ENCODE measurements around the gene OGFRL1.

The OGFRL1 gene

DNA sequence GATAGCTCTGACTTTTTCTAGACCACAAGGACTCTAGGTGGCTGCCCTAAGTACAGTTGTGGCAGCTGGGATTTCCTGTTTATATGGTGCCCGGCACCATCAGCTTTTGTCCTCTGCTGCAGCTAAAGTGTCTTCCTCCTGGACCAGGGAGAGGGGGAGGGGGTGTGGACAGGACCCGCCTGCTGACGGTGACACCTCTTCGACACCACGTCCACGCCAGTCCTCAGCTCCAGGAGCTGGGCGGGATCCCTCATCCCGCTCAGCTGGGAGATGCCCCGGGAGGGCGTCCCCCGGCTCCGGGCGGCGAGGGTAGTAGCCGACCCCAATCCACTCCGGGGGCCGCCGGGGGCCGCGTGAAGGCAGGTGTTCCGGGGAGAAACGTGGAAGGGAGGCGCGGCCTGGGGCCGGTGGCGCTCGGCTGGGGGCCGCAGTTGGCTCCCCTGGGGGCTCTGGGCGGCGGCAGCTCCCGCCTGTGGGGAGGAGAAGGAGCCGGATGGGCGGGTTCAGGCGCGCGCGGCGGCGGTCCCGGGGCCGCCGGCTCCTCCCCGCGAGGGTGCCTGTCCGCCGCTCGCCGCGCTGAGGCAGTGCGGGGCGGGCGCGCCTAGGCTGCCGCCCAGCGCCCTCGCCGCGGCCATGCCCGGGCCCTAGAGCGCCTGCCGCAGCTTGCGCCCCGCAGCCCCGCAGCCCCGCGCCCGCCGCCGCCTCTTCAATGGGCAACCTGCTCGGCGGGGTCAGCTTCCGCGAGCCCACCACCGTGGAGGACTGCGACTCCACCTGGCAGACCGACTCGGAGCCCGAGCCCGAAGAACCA, at the start of gene OGFRL1:
TSS of gene OGFRL1 (plus strand) at position 584 of the 811 bp plus-strand sequence. CDS start at position 710, 126 bp downstream.
- peaks cover 49% of the 10 kb centered on the region for H3K4me1 ChIP-seq (ENCODE audit: insufficient read depth, low read length, severe bottlenecking)
- H3K9me2 ChIP-seq (ENCODE audit: low read depth, low read length), result no peaks in the 10 kb centered on the region
- no peaks in the 10 kb centered on the region for H3K9me3 ChIP-seq (ENCODE audit: low read length)
- peak within 1 kb of the TSS; percentile 100 for H3K4me2 ChIP-seq (ENCODE audit: low read length)
- peak within 1 kb of the TSS; percentile 96 for H3K27ac ChIP-seq (ENCODE audit: low read depth, low read length, poor library complexity, severe bottlenecking)
- H3K27me3 ChIP-seq (ENCODE audit: insufficient read depth, low read length), result no peaks in the 10 kb centered on the region
- H3K36me3 ChIP-seq (ENCODE audit: insufficient read depth, low read length), result peaks cover 8% of the 10 kb centered on the region
- peaks cover 40% of the 10 kb centered on the region for H3K79me2 ChIP-seq (ENCODE audit: insufficient read depth, low read length)
- H3K9ac ChIP-seq (ENCODE audit: low read length), result peak within 1 kb of the TSS; percentile 90
- H3K4me3 ChIP-seq (ENCODE audit: low read depth, low read length, poor library complexity, severe bottlenecking), result peak within 1 kb of the TSS; percentile 90
- peak within 1 kb of the TSS; percentile 72; the same call in 1 of the 2 replicates for H2AFZ ChIP-seq (ENCODE audit: low read length)
- no peaks in the 10 kb centered on the region for H3F3A ChIP-seq (ENCODE audit: insufficient read depth, low read length)
- H4K20me1 ChIP-seq (ENCODE audit: insufficient read depth, low read length), result no peaks in the 10 kb centered on the region
- TF ChIP-seq, protein P1, sequence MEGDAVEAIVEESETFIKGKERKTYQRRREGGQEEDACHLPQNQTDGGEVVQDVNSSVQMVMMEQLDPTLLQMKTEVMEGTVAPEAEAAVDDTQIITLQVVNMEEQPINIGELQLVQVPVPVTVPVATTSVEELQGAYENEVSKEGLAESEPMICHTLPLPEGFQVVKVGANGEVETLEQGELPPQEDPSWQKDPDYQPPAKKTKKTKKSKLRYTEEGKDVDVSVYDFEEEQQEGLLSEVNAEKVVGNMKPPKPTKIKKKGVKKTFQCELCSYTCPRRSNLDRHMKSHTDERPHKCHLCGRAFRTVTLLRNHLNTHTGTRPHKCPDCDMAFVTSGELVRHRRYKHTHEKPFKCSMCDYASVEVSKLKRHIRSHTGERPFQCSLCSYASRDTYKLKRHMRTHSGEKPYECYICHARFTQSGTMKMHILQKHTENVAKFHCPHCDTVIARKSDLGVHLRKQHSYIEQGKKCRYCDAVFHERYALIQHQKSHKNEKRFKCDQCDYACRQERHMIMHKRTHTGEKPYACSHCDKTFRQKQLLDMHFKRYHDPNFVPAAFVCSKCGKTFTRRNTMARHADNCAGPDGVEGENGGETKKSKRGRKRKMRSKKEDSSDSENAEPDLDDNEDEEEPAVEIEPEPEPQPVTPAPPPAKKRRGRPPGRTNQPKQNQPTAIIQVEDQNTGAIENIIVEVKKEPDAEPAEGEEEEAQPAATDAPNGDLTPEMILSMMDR (IDR thresholded peaks at IDR 0.05; ENCODE audit: low read length), result no peak
- TF ChIP-seq EZH2 (IDR thresholded peaks at IDR 0.05; ENCODE audit: borderline replicate concordance, low read length), result no peak

DNA sequence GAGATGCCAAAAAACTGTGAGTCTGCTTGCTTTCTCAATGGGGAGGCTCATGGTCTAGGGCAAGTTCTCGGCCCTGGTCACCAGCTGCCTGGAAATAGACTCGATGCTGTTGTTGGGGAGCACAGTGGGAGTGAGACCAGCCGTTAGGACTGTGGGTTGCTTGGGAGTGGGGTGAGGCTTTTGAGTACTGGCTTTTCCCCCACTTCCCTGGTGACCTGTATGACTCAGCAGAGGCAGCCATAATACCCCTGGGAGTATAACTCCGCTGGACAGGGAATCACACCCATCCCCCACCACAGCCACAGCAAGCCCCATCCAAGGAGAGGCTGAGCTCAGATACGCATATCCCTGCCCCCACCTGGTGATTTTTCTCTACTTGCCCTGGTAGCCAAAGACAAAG, 48.9 kb upstream of the OGFRL1 start:
- H3K9me2 ChIP-seq (ENCODE audit: low read depth, low read length), result no peaks in the 10 kb centered on the region
- no peak overlapping the region for H2AFZ ChIP-seq (ENCODE audit: low read length)
- H3K4me3 ChIP-seq (ENCODE audit: low read depth, low read length, poor library complexity, severe bottlenecking), result no peak overlapping the region
- H4K20me1 ChIP-seq (ENCODE audit: insufficient read depth, low read length), result no peaks in the 10 kb centered on the region
- H3K4me1 ChIP-seq (ENCODE audit: insufficient read depth, low read length, severe bottlenecking), result no peaks in the 10 kb centered on the region
- H3K4me2 ChIP-seq (ENCODE audit: low read length), result no peak overlapping the region
- H3K9me3 ChIP-seq (ENCODE audit: low read length), result no peaks in the 10 kb centered on the region
- TF ChIP-seq, protein P1 (IDR thresholded peaks at IDR 0.05; ENCODE audit: low read length), result no peak
- no peak for TF ChIP-seq EZH2 (IDR thresholded peaks at IDR 0.05; ENCODE audit: borderline replicate concordance, low read length)
- H3K27ac ChIP-seq (ENCODE audit: low read depth, low read length, poor library complexity, severe bottlenecking), result no peak overlapping the region
- H3K9ac ChIP-seq (ENCODE audit: low read length), result no peak overlapping the region
- no peaks in the 10 kb centered on the region for H3K27me3 ChIP-seq (ENCODE audit: insufficient read depth, low read length)
- no peaks in the 10 kb centered on the region for H3F3A ChIP-seq (ENCODE audit: insufficient read depth, low read length)
- no peaks in the 10 kb centered on the region for H3K79me2 ChIP-seq (ENCODE audit: insufficient read depth, low read length)
- H3K36me3 ChIP-seq (ENCODE audit: insufficient read depth, low read length), result no peaks in the 10 kb centered on the region

DNA sequence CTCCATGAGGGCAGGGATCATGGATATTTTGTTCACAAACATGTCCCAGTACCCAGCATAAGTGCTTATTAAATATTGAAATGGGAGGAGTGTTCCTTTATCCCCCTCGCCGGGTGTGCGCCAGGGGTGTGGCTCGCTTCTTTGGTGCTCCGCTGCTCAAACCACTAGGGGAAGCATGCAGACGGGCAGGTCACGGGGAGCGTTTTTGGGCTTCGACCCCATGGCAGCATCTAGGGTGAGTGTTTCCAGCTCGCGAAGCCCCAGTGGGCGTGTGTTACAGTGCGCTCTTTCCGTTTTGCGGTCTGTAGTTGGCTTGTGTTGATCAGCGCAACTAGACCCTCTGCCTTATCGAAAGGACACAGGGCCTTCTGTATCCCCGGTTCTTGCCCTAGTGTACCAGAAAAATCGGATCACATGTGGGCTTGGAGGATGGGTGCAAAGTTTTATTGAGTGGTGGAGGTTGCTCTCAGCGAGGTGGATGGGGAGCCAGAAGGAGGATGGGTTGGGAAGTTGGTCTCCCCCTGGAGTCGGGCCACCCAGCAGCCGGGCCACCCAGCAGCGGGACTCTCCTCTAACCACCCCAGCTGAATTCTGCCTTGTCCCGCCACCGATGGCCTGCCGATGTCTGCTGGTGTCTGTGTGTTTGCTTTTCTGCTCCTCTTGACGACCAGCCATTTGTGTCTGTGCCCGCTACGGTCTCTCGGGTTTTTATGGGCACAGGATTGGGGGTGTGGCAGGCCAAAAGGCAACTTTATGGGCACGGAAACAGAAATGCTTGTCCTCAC, 43.2 kb upstream of the OGFRL1 start:
- Histone ChIP-seq H3F3A (ENCODE audit: insufficient read depth, low read length) (no peaks in the 10 kb centered on the region), H3K27me3 (ENCODE audit: insufficient read depth, low read length) (no peaks in the 10 kb centered on the region), H2AFZ (ENCODE audit: low read length) (no peak overlapping the region), H3K9me3 (ENCODE audit: low read length) (no peaks in the 10 kb centered on the region), H4K20me1 (ENCODE audit: insufficient read depth, low read length) (no peaks in the 10 kb centered on the region), H3K79me2 (ENCODE audit: insufficient read depth, low read length) (no peaks in the 10 kb centered on the region), H3K9ac (ENCODE audit: low read length) (no peak overlapping the region), H3K4me1 (ENCODE audit: insufficient read depth, low read length, severe bottlenecking) (peaks cover 27% of the 10 kb centered on the region), H3K4me3 (ENCODE audit: low read depth, low read length, poor library complexity, severe bottlenecking) (no peak overlapping the region), H3K4me2 (ENCODE audit: low read length) (no peak overlapping the region), H3K9me2 (ENCODE audit: low read depth, low read length) (no peaks in the 10 kb centered on the region), H3K36me3 (ENCODE audit: insufficient read depth, low read length) (no peaks in the 10 kb centered on the region), H3K27ac (ENCODE audit: low read depth, low read length, poor library complexity, severe bottlenecking) (no peak overlapping the region)
- TF ChIP-seq, protein P1 (IDR thresholded peaks at IDR 0.05; ENCODE audit: low read length), result no peak
- TF ChIP-seq EZH2 (IDR thresholded peaks at IDR 0.05; ENCODE audit: borderline replicate concordance, low read length), result no peak
